Mesenteric fat pad (tissue), 1 donor: Measurements from ENCODE around the gene DOCK1. TPM values are rescaled to one million over a fixed set of nuclear protein-coding genes. Genes with fewer than 3 reads are reported as not detected.

ENCODE experiments used
- DNase-seq: peaks from one replicate; pipeline ENCODE4 v3.0.0-alpha.2; 2020; ENCODE audit warnings: low spot score
- total RNA-seq: library from RNA; stranded (reverse); fragmentation: NEBNext Ultra II Directional; extraction: Animal tissue kit (Norgen Biotek cat#: 25700); gene quantifications from one replicate; pipeline ENCODE4 v1.2.1, GENCODE V29; 2021
- donor health status: DM: yes; HTN: yes; CAD: no.

The DOCK1 gene
- total RNA-seq, 1 donor from 2014 or later: 46.0 TPM

GRCh38 chr10:127415901-127416581, 510.8 kb downstream of the DOCK1 start:
- no peak for DNase-seq

- no peak for DNase-seq
Measured at GRCh38 chr10:127417031-127417430, 511.8 kb downstream of the DOCK1 start.

GRCh38 chr10:127417686-127418401, 512.6 kb downstream of the DOCK1 start:
- no peak for DNase-seq

- DNase-seq: no peak
Measured at GRCh38 chr10:127418536-127419168, 513.4 kb downstream of the DOCK1 start.

GRCh38 chr10:127420138-127420684, 515.0 kb downstream of the DOCK1 start:
- DNase-seq: no peak

GRCh38 chr10:127423218-127423915, 518.1 kb downstream of the DOCK1 start:
- no peak for DNase-seq

GRCh38 chr10:127424594-127425264, 519.5 kb downstream of the DOCK1 start:
- DNase-seq: no peak

GRCh38 chr10:127426746-127427145, 521.5 kb downstream of the DOCK1 start:
- no peak for DNase-seq

- DNase-seq: no peak
Measured at GRCh38 chr10:127427926-127428325, 522.7 kb downstream of the DOCK1 start.

GRCh38 chr10:127428385-127428980, 523.3 kb downstream of the DOCK1 start:
- DNase-seq: no peak

- DNase-seq: peak; percentile 55
Measured at GRCh38 chr10:127429601-127430312, 524.5 kb downstream of the DOCK1 start.

- DNase-seq: peak; percentile 51
Measured at GRCh38 chr10:127431525-127431924, 526.3 kb downstream of the DOCK1 start.

GRCh38 chr10:127434006-127434405, 528.8 kb downstream of the DOCK1 start:
- no peak for DNase-seq

- peak; percentile 9 for DNase-seq
Measured at GRCh38 chr10:127435246-127435645, 530.0 kb downstream of the DOCK1 start.

GRCh38 chr10:127440371-127440770, 535.1 kb downstream of the DOCK1 start:
- DNase-seq: no peak

- DNase-seq: no peak
Measured at GRCh38 chr10:127441350-127442219, 536.4 kb downstream of the DOCK1 start.

GRCh38 chr10:127442220-127442525, 536.9 kb downstream of the DOCK1 start:
- no peak for DNase-seq

GRCh38 chr10:127444155-127444554, 538.9 kb downstream of the DOCK1 start:
- DNase-seq: no peak

- DNase-seq: peak; percentile 47
Measured at GRCh38 chr10:127447197-127447596, 542.0 kb downstream of the DOCK1 start.
